ENCODE results near the gene CD300LF. TPM values are rescaled to one million over a fixed set of nuclear protein-coding genes. Genes with fewer than 3 reads are reported as not detected.

CD300LF gene
- total RNA-seq, 4 donors from 2014 or later = not detected

GRCh38 chr17:74746376-74746775 lies 33.7 kb upstream of the CD300LF start:
- DNase-seq = no peak
- Histone ChIP-seq H3K36me3 (no peaks in the 10 kb centered on the region), H3K27me3 (peaks cover 0 to 8% (median 4%) of the 10 kb centered on the region in 3 donors), H3K4me3 (no peak overlapping the region), H3K4me1 (peaks cover 11 to 14% of the 10 kb centered on the region in 2 donors), H3K27ac (no peak overlapping the region), H3K9me3 (no peaks in the 10 kb centered on the region)
- ATAC-seq = no peak
- intact Hi-C loops (cut with DNase I; ENCODE audit: low total_unique reads) (loop anchor here (10.0 kb wide), 1 partner anchor 208 kb away; no protein-coding TSS in a partner anchor), in situ Hi-C loops (cut with MboI; ENCODE audit: low sequenced_read_pairs in 4 of 4) (loop anchor here in 3 of 4 donors (5.0 to 10.0 kb wide), 2 partner anchors 118 to 126 kb away; partner anchors contain the start of gene FDXR (in 1 of the 3))
- TF ChIP-seq POLR2A (IDR thresholded peaks at IDR 0.05) = no peak

GRCh38 chr17:74745548-74746177 lies 32.9 kb upstream of the CD300LF start:
- peak overlapping the region in 1 of 4 donors; percentile 69 for H3K27ac ChIP-seq
- intact Hi-C loops (cut with DNase I; ENCODE audit: low total_unique reads) = loop anchor here (10.0 kb wide), 1 partner anchor 209 kb away; no protein-coding TSS in a partner anchor
- no peak for ATAC-seq
- H3K27me3 ChIP-seq = peaks cover 1 to 13% (median 4%) of the 10 kb centered on the region in 3 donors
- no peak for DNase-seq
- H3K36me3 ChIP-seq = no peaks in the 10 kb centered on the region
- no peak for TF ChIP-seq POLR2A (IDR thresholded peaks at IDR 0.05)
- no peak for TF ChIP-seq CTCF (IDR thresholded peaks at IDR 0.05 in 4 of 5, conservative IDR thresholded peaks at IDR 0.05 in 1 of 5)
- no peaks in the 10 kb centered on the region for H3K9me3 ChIP-seq
- peaks cover 11 to 14% of the 10 kb centered on the region in 2 donors for H3K4me1 ChIP-seq
- no peak overlapping the region for H3K4me3 ChIP-seq
- in situ Hi-C loops (cut with MboI; ENCODE audit: low sequenced_read_pairs in 4 of 4) = loop anchor here in 3 of 4 donors (5.0 to 10.0 kb wide), 2 partner anchors 119 to 127 kb away; partner anchors contain the start of gene FDXR (in 1 of the 3)

- TF ChIP-seq POLR2A (IDR thresholded peaks at IDR 0.05) (no peak), CTCF (IDR thresholded peaks at IDR 0.05 in 4 of 5, conservative IDR thresholded peaks at IDR 0.05 in 1 of 5) (peak; percentile 99 to 100 (median 100))
- intact Hi-C loops (cut with DNase I; ENCODE audit: low total_unique reads) (loop anchor here (1.0 to 10.0 kb wide), 3 partner anchors 25 to 210 kb away; no protein-coding TSS in a partner anchor), in situ Hi-C loops (cut with MboI; ENCODE audit: low sequenced_read_pairs in 4 of 4) (loop anchor here (5.0 to 10.0 kb wide), 2 partner anchors 120 to 127 kb away; partner anchors contain the start of gene FDXR (in 2 of the 4))
- Histone ChIP-seq H3K36me3 (no peaks in the 10 kb centered on the region), H3K9me3 (no peaks in the 10 kb centered on the region), H3K4me3 (peak overlapping the region; percentile 35 to 46 (median 44)), H3K4me1 (peaks cover 10 to 11% of the 10 kb centered on the region in 2 donors), H3K27me3 (peaks cover 9 to 19% (median 10%) of the 10 kb centered on the region in 3 donors), H3K27ac (peak overlapping the region; percentile 69 to 77 (median 71))
- ATAC-seq (peak; percentile 59 to 61), DNase-seq (peak; percentile 59 to 82)
Observed at GRCh38 chr17:74744714-74745547, 32.2 kb upstream of the CD300LF start.

- in situ Hi-C loops (cut with MboI; ENCODE audit: low sequenced_read_pairs in 4 of 4) = loop anchor here in 3 of 4 donors (5.0 to 10.0 kb wide), 2 partner anchors 120 to 128 kb away; partner anchors contain the start of gene FDXR (in 1 of the 3)
- H3K4me3 ChIP-seq = peak overlapping the region in 1 of 4 donors; percentile 46
Observed at GRCh38 chr17:74744349-74744713, 31.6 kb upstream of the CD300LF start.

More at GRCh38 chr17:74744349-74744713, 31.6 kb upstream of the CD300LF start:
- Histone ChIP-seq H3K9me3 (no peaks in the 10 kb centered on the region), H3K27ac (no peak overlapping the region), H3K36me3 (no peaks in the 10 kb centered on the region), H3K4me1 (peaks cover 9 to 11% of the 10 kb centered on the region in 2 donors), H3K27me3 (peaks cover 13 to 25% (median 14%) of the 10 kb centered on the region in 3 donors)
- no peak for DNase-seq
- intact Hi-C loops (cut with DNase I; ENCODE audit: low total_unique reads) = loop anchor here (1.0 to 10.0 kb wide), 3 partner anchors 26 to 210 kb away; no protein-coding TSS in a partner anchor
- TF ChIP-seq POLR2A (IDR thresholded peaks at IDR 0.05) (no peak), CTCF (IDR thresholded peaks at IDR 0.05 in 4 of 5, conservative IDR thresholded peaks at IDR 0.05 in 1 of 5) (no peak)
- ATAC-seq = no peak

Data from gastrocnemius medialis (tissue), 4 donors.